ENCODE results near the gene CSAD.

GRCh38 chr12:53227836-53228235 lies 47.1 kb upstream of the CSAD start:
- TF ChIP-seq POLR2AphosphoS5 (IDR thresholded peaks at IDR 0.05; ENCODE audit: borderline replicate concordance, low read depth, low read length) (no peak), EZH2 (IDR thresholded peaks at IDR 0.05) (no peak)

All from SK-N-MC (cell line).